OCI-LY1 (cell line): ENCODE results near the gene ZBTB43.

Source experiments
- EZH2 ChIP-seq: fragments of 200-600 bp; sonication (generic), shearing (Covaris generic); IDR thresholded peaks from 2 replicates; pipeline ENCODE4 v1.8.0; 2017; ENCODE audit warnings: borderline replicate concordance, mixed run types, mild to moderate bottlenecking, antibody characterized with exemption, low read length, moderate library complexity, mixed read lengths
- TF ChIP-seq, protein P1 (sequence below): fragments of 200-600 bp; sonication (generic), shearing (Covaris generic); IDR thresholded peaks from 2 replicates; pipeline ENCODE4 v1.5.1; 2017; ENCODE audit warnings: mild to moderate bottlenecking, antibody characterized with exemption, low read length, moderate library complexity, mixed read lengths

DNA sequence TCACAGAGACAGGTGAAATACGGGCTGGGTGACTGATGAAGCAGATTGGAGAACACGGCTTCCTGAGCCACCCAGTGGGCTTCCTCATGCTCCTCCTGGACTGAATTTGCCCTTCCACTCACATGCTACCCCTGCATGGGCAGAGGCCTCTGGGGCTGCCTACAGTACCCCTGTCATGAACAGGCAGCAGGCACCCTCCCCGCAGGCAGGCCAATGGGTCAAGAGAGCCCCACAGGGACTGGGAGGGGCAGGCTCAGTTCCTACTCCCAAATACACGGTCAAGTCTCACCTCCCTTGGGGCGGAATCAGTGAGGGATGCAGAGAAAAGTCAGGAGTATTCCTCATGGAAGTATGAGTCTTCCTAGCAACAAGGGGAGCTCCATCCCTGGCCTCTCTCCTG, 48.6 kb upstream of the ZBTB43 start:
- TF ChIP-seq, protein P1, sequence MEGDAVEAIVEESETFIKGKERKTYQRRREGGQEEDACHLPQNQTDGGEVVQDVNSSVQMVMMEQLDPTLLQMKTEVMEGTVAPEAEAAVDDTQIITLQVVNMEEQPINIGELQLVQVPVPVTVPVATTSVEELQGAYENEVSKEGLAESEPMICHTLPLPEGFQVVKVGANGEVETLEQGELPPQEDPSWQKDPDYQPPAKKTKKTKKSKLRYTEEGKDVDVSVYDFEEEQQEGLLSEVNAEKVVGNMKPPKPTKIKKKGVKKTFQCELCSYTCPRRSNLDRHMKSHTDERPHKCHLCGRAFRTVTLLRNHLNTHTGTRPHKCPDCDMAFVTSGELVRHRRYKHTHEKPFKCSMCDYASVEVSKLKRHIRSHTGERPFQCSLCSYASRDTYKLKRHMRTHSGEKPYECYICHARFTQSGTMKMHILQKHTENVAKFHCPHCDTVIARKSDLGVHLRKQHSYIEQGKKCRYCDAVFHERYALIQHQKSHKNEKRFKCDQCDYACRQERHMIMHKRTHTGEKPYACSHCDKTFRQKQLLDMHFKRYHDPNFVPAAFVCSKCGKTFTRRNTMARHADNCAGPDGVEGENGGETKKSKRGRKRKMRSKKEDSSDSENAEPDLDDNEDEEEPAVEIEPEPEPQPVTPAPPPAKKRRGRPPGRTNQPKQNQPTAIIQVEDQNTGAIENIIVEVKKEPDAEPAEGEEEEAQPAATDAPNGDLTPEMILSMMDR, result no peak
- TF ChIP-seq EZH2, result no peak
